H1 (cell line): ENCODE measurements around the gene KCNE5. TPM values are rescaled to one million over a fixed set of nuclear protein-coding genes. Genes with fewer than 3 reads are reported as not detected.

Experiments used
- CTCF ChIA-PET: fragments of 300-600 bp; sonication (Branson Sonifier 250); formaldehyde crosslinking; loops from one replicate; lab custom pipeline; 2021; ENCODE audit not compliant: partially characterized antibody; lab: Charles Lee
- POLR2A ChIA-PET: fragments of 300-600 bp; sonication (Branson Sonifier 250); formaldehyde crosslinking; loops from one replicate; lab custom pipeline; 2021; ENCODE audit warnings: inconsistent platforms; ENCODE audit not compliant: partially characterized antibody; lab: Charles Lee
- DNase-seq, 2 experiments: peaks; one replicate each; pipeline versions ENCODE4 v3.0.0 to v3.0.0-alpha.2; 2010 to 2022; ENCODE audit warnings: low spot score in 2 of 2, low read depth in 1 of 2, mixed read lengths in 1 of 2
- FAIRE-seq: peaks from 2 replicates; lab custom pipeline; 2011; peaks lifted over from hg19 to GRCh38; lab: Jason Lieb, UNC
- H2AFZ ChIP-seq: 2 replicates; pipeline ENCODE4 v1.8.1; 2012; ENCODE audit warnings: low read length, inconsistent platforms
- H2AK5ac ChIP-seq: 2 replicates; pipeline ENCODE4 v1.6.1; 2013; ENCODE audit warnings: low read depth, low read length
- H2BK120ac ChIP-seq: replicated peaks from 2 replicates; pipeline ENCODE3; 2013; ENCODE audit warnings: low read depth, low read length, inconsistent platforms
- H2BK12ac ChIP-seq: 2 replicates; pipeline ENCODE4 v1.6.1; 2013; ENCODE audit warnings: low read depth, low read length
- H2BK15ac ChIP-seq: 2 replicates; pipeline ENCODE4 v1.6.1; 2013; ENCODE audit warnings: low read length
- H2BK20ac ChIP-seq: 2 replicates; pipeline ENCODE4 v1.6.1; 2013; ENCODE audit warnings: low read length
- H2BK5ac ChIP-seq: 2 replicates; pipeline ENCODE4 v1.6.1; 2013; ENCODE audit warnings: low read depth, low read length
- H3K14ac ChIP-seq: 2 replicates; pipeline ENCODE4 v1.6.1; 2013; ENCODE audit warnings: inconsistent platforms; ENCODE audit not compliant: insufficient read length
- H3K18ac ChIP-seq: 2 replicates; pipeline ENCODE4 v1.6.1; 2013; ENCODE audit warnings: low read length; ENCODE audit errors: extremely low read depth
- H3K23ac ChIP-seq: 2 replicates; pipeline ENCODE4 v1.6.1; 2013; ENCODE audit warnings: inconsistent platforms; ENCODE audit not compliant: insufficient read length
- H3K23me2 ChIP-seq: 2 replicates; pipeline ENCODE4 v1.6.1; 2013; ENCODE audit warnings: low read depth, low read length
- H3K27ac ChIP-seq: 2 replicates; pipeline ENCODE4 v1.6.1; 2011; ENCODE audit warnings: low read depth, low read length, inconsistent platforms
- H3K27me3 ChIP-seq, 4 experiments: replicated peaks in 1 of 4; 1 replicate in 1 of 4; 2 replicates in 3 of 4; pipeline versions ENCODE4 v1.6.1 to v1.8.1; 2011 to 2013; ENCODE audit warnings: low read length in 3 of 4, mild to moderate bottlenecking in 3 of 4, inconsistent platforms in 2 of 4, mixed read lengths in 2 of 4, moderate library complexity in 1 of 4; ENCODE audit not compliant: control insufficient read depth in 3 of 4, insufficient read depth in 3 of 4; ENCODE audit errors: extremely low read depth in 1 of 4
- H3K36me3 ChIP-seq, 4 experiments: 2 replicates each; pipeline versions ENCODE4 v1.6.1 to v1.8.1; 2011 to 2013; ENCODE audit warnings: mild to moderate bottlenecking in 4 of 4, low read length in 3 of 4, moderate library complexity in 2 of 4, control low read depth in 1 of 4, inconsistent platforms in 1 of 4; ENCODE audit not compliant: insufficient read depth in 4 of 4, control insufficient read depth in 2 of 4
- H3K4ac ChIP-seq: replicated peaks from 2 replicates; pipeline ENCODE3; 2013; ENCODE audit warnings: low read length, low read depth, mixed read lengths, inconsistent platforms; ENCODE audit not compliant: insufficient read length
- H3K4me1 ChIP-seq, 4 experiments: replicated peaks in 1 of 4; 1 replicate in 1 of 4; 2 replicates in 3 of 4; pipeline versions ENCODE4 v1.6.1 to v1.8.1; 2011 to 2013; ENCODE audit warnings: low read length in 3 of 4, inconsistent platforms in 2 of 4, mixed read lengths in 1 of 4; ENCODE audit not compliant: insufficient read depth in 4 of 4, control insufficient read depth in 3 of 4
- H3K4me2 ChIP-seq, 2 experiments: 2 replicates each; pipeline versions ENCODE4 v1.6.1 to v1.8.1; 2011 to 2013; ENCODE audit warnings: low read depth in 2 of 2, low read length in 2 of 2, control low read depth in 1 of 2, inconsistent platforms in 1 of 2, mild to moderate bottlenecking in 1 of 2; ENCODE audit not compliant: insufficient read depth in 1 of 2
- H3K4me3 ChIP-seq, 4 experiments: fragments of 200-600, 300-600 bp in 1 of 4; sonication (generic), shearing (Covaris generic), sonication (Bioruptor Twin) in 1 of 4; 2 replicates each; pipeline versions ENCODE4 v1.5.1 to v1.8.1; 2011 to 2016; ENCODE audit warnings: low read length in 4 of 4, low read depth in 3 of 4, control low read depth in 2 of 4, inconsistent platforms in 2 of 4, mild to moderate bottlenecking in 2 of 4, mixed read lengths in 1 of 4, moderate library complexity in 1 of 4; ENCODE audit not compliant: insufficient read depth in 2 of 4; ENCODE audit errors: extremely low read depth in 1 of 4
- H3K56ac ChIP-seq: replicated peaks from 2 replicates; pipeline ENCODE3; 2013; ENCODE audit warnings: low read depth, mild to moderate bottlenecking, mixed read lengths, low read length, inconsistent platforms; ENCODE audit not compliant: insufficient read length
- H3K79me1 ChIP-seq: 2 replicates; pipeline ENCODE4 v1.6.1; 2013; ENCODE audit warnings: low read depth, low read length, control low read depth
- H3K79me2 ChIP-seq, 2 experiments: 2 replicates each; pipeline versions ENCODE4 v1.6.1 to v1.8.1; 2012 to 2013; ENCODE audit warnings: low read length in 2 of 2, mild to moderate bottlenecking in 2 of 2, inconsistent platforms in 1 of 2; ENCODE audit not compliant: insufficient read depth in 2 of 2, control insufficient read depth in 1 of 2
- H3K9ac ChIP-seq, 4 experiments: replicated peaks in 1 of 4; 1 replicate in 1 of 4; 2 replicates in 3 of 4; pipeline versions ENCODE4 v1.6.1 to v1.8.1; 2011 to 2013; ENCODE audit warnings: low read depth in 3 of 4, low read length in 3 of 4, control low read depth in 2 of 4, mild to moderate bottlenecking in 2 of 4, moderate library complexity in 2 of 4, inconsistent platforms in 1 of 4; ENCODE audit errors: extremely low read depth in 1 of 4
- H3K9me3 ChIP-seq, 2 experiments: 2 replicates each; pipeline versions ENCODE4 v1.6.1 to v1.8.1; 2012 to 2013; ENCODE audit warnings: mild to moderate bottlenecking in 2 of 2, moderate library complexity in 2 of 2, control low read depth in 1 of 2, inconsistent platforms in 1 of 2, low read depth in 1 of 2, low read length in 1 of 2, mixed read lengths in 1 of 2; ENCODE audit not compliant: insufficient read depth in 2 of 2
- H4K20me1 ChIP-seq, 2 experiments: replicated peaks in 1 of 2; 2 replicates each; pipeline versions ENCODE3 to v1.8.1; 2011 to 2013; ENCODE audit warnings: inconsistent platforms in 2 of 2, low read length in 2 of 2, mild to moderate bottlenecking in 1 of 2; ENCODE audit not compliant: insufficient read depth in 2 of 2, control insufficient read depth in 1 of 2
- H4K5ac ChIP-seq: 2 replicates; pipeline ENCODE4 v1.6.1; 2013; ENCODE audit warnings: low read length, low read depth, mixed read lengths, inconsistent platforms; ENCODE audit not compliant: insufficient read length
- H4K8ac ChIP-seq: 2 replicates; pipeline ENCODE4 v1.8.0; 2013; ENCODE audit warnings: mild to moderate bottlenecking, moderate library complexity, low read length, inconsistent platforms; ENCODE audit not compliant: insufficient read depth; ENCODE audit errors: extremely low read depth
- H4K91ac ChIP-seq: replicated peaks from 2 replicates; pipeline ENCODE3; 2013; ENCODE audit warnings: low read length, mixed read lengths, inconsistent platforms; ENCODE audit not compliant: insufficient read length
- SP1 ChIP-seq: IDR thresholded peaks from 2 replicates; pipeline ENCODE4 v1.6.1; 2011; ENCODE audit warnings: low read depth, low read length
- WGBS, 2 experiments: shearing (Covaris generic) in 1 of 2; methylation state at CpG; one replicate each; pipeline versions ENCODE4 v1.1.6 to v1.1.7; 2013 to 2015; ENCODE audit warnings: low lambda C conversion rate in 2 of 2, mixed read lengths in 2 of 2, inconsistent platforms in 1 of 2, low coverage in 1 of 2, missing lambda C conversion rate in 1 of 2; ENCODE audit not compliant: insufficient replicate concordance in 2 of 2, insufficient coverage in 1 of 2, insufficient read length in 1 of 2; ENCODE audit errors: extremely low coverage in 1 of 2, missing lambda C conversion rate in 1 of 2; 5-methylcytosine and 5-hydroxymethylcytosine counted together
- polyA plus RNA-seq, 7 experiments: library from polyadenylated mRNA; depleted of rRNA in 3 of 7; stranded (reverse) in 5 of 7; unstranded in 2 of 7; fragments of >200 nt in 5 of 7; fragments of 200-250 nt in 2 of 7; gene quantifications; 1 replicate in 5 of 7; 2 replicates in 1 of 7; 4 replicates in 1 of 7; pipeline versions ENCODE4 v1.2.1 to v1.2.3, GENCODE V29; 2011 to 2013; ENCODE audit warnings: missing spikeins in 2 of 7, mixed read lengths in 2 of 7
- total RNA-seq: library from RNA; stranded (reverse); fragmentation: NEBNext Ultra II Directional; extraction: Animal tissue kit (Norgen Biotek cat#: 25700); gene quantifications from 2 replicates; pipeline ENCODE4 v1.2.1, GENCODE V29; 2021

KCNE5 gene
- total and polyA plus RNA-seq, 2 of the 8 experiments (the other 6 are each of a cell fraction or from before 2014, with no cell fraction given): 3.6 to 5.9 TPM

- Histone ChIP-seq H4K8ac (no peak overlapping the region), H2BK20ac (no peak overlapping the region), H3K27ac (no peak overlapping the region), H3K23ac (no peak overlapping the region), H2BK5ac (no peak overlapping the region), H3K4ac (no peak overlapping the region), H3K9ac (no peak overlapping the region), H3K36me3 (no peaks in the 10 kb centered on the region), H3K18ac (no peak overlapping the region), H3K79me2 (no peaks in the 10 kb centered on the region), H4K91ac (no peak overlapping the region), H3K79me1 (no peaks in the 10 kb centered on the region), H2BK120ac (no peak overlapping the region), H2BK15ac (no peak overlapping the region), H2BK12ac (no peak overlapping the region), H2AFZ (no peak overlapping the region), H3K56ac (no peak overlapping the region), H3K9me3 (no peaks in the 10 kb centered on the region), H2AK5ac (no peak overlapping the region), H3K27me3 (no peaks in the 10 kb centered on the region), H3K14ac (no peak overlapping the region), H3K23me2 (no peaks in the 10 kb centered on the region), H3K4me1 (no peaks in the 10 kb centered on the region), H3K4me3 (no peak overlapping the region), H4K20me1 (no peaks in the 10 kb centered on the region), H4K5ac (no peak overlapping the region), H3K4me2 (no peak overlapping the region)
- POLR2A ChIA-PET: interaction anchor here (1.4 kb wide), 1 partner anchor 9 kb away, joined by 4 read pairs; the partner anchor contains the start of gene KCNE5
- 86% methylated on average over 5 of the region's 6 CpGs; no CpG with 5 or more reads in 1 of the 2 experiments for WGBS, 2 experiments
- FAIRE-seq: no peak
- CTCF ChIA-PET: interaction anchor here (0.7 to 1.1 kb wide), 3 partner anchors 20 to 916 kb away, joined by 3 to 6 read pairs (median 3); no protein-coding TSS in a partner anchor
- DNase-seq: no peak
- no peak for TF ChIP-seq SP1
Measured at GRCh38 chrX:109614951-109615350, 10.0 kb downstream of the KCNE5 start.
